Mesothelial cell of epicardium (in vitro differentiated cells): Measurements from ENCODE around the gene LRRC10. TPM values are rescaled to one million over a fixed set of nuclear protein-coding genes. Genes with fewer than 3 reads are reported as not detected.

Experiments used
- DNase-seq, 2 experiments: peaks; one replicate each; pipeline ENCODE4 v3.0.0; 2021; ENCODE audit warnings: low spot score in 2 of 2; ENCODE audit not compliant: unreplicated experiment in 2 of 2
- H3K27ac Mint-ChIP-seq: 2 replicates; pipeline ENCODE4 v1.8.0; 2021; ENCODE audit warnings: mixed read lengths
- H3K27me3 Mint-ChIP-seq: 2 replicates; pipeline ENCODE4 v1.8.0; 2021; ENCODE audit warnings: low read depth, mixed read lengths
- H3K36me3 Mint-ChIP-seq: 2 replicates; pipeline ENCODE4 v1.8.0; 2021; ENCODE audit warnings: mixed read lengths
- H3K4me1 Mint-ChIP-seq: 2 replicates; pipeline ENCODE4 v1.8.0; 2021; ENCODE audit warnings: mixed read lengths
- H3K4me3 Mint-ChIP-seq: 2 replicates; pipeline ENCODE4 v1.8.0; 2021; ENCODE audit warnings: mild to moderate bottlenecking, moderate library complexity, mixed read lengths
- H3K9me3 Mint-ChIP-seq: 2 replicates; pipeline ENCODE4 v1.8.0; 2021; ENCODE audit warnings: mixed read lengths
- CTCF ChIP-seq: fragments of 200-600 bp; sonication (generic); IDR thresholded peaks from one replicate; pipeline ENCODE4 v1.5.0; 2021; ENCODE audit warnings: antibody characterized with exemption; ENCODE audit not compliant: unreplicated experiment
- total RNA-seq: library from RNA; stranded (reverse); gene quantifications from 3 replicates; pipeline ENCODE4 v1.2.1, GENCODE V29; 2021

LRRC10 gene
- total RNA-seq, 1 donor from 2014 or later = not detected

- H3K27ac Mint-ChIP-seq = no peak overlapping the region
- peaks cover under 1% of the 10 kb centered on the region for H3K4me1 Mint-ChIP-seq
- H3K4me3 Mint-ChIP-seq = no peak overlapping the region
- no peaks in the 10 kb centered on the region for H3K9me3 Mint-ChIP-seq
- no peak for TF ChIP-seq CTCF
- H3K27me3 Mint-ChIP-seq = no peaks in the 10 kb centered on the region
- DNase-seq = no peak
- H3K36me3 Mint-ChIP-seq = no peaks in the 10 kb centered on the region
These were observed 33.8 kb upstream of the LRRC10 start for GRCh38 chr12:69644511-69644910.

- TF ChIP-seq CTCF = no peak
- no peak for DNase-seq
- H3K4me1 Mint-ChIP-seq = peaks cover 1% of the 10 kb centered on the region
- H3K9me3 Mint-ChIP-seq = no peaks in the 10 kb centered on the region
- H3K27ac Mint-ChIP-seq = no peak overlapping the region
- H3K27me3 Mint-ChIP-seq = no peaks in the 10 kb centered on the region
- no peak overlapping the region for H3K4me3 Mint-ChIP-seq
- H3K36me3 Mint-ChIP-seq = no peaks in the 10 kb centered on the region
These were observed 31.8 kb upstream of the LRRC10 start for GRCh38 chr12:69642531-69642930.

GRCh38 chr12:69641546-69641945 is 30.8 kb upstream of the LRRC10 start:
- no peak for TF ChIP-seq CTCF
- H3K27me3 Mint-ChIP-seq = no peaks in the 10 kb centered on the region
- peaks cover 1% of the 10 kb centered on the region for H3K4me1 Mint-ChIP-seq
- H3K9me3 Mint-ChIP-seq = no peaks in the 10 kb centered on the region
- H3K36me3 Mint-ChIP-seq = no peaks in the 10 kb centered on the region
- no peak overlapping the region for H3K4me3 Mint-ChIP-seq
- no peak overlapping the region for H3K27ac Mint-ChIP-seq
- no peak for DNase-seq

- peak; percentile 75 for TF ChIP-seq CTCF
- Mint-ChIP-seq H3K36me3 (no peaks in the 10 kb centered on the region), H3K4me3 (no peak overlapping the region), H3K27ac (no peak overlapping the region), H3K9me3 (no peaks in the 10 kb centered on the region), H3K27me3 (no peaks in the 10 kb centered on the region), H3K4me1 (peaks cover 1% of the 10 kb centered on the region)
- peak; percentile 36 to 75 for DNase-seq
These were observed 28.8 kb upstream of the LRRC10 start for GRCh38 chr12:69639400-69640016.

GRCh38 chr12:69633061-69633460 is 22.4 kb upstream of the LRRC10 start:
- H3K27me3 Mint-ChIP-seq = no peaks in the 10 kb centered on the region
- no peaks in the 10 kb centered on the region for H3K4me1 Mint-ChIP-seq
- H3K4me3 Mint-ChIP-seq = no peak overlapping the region
- H3K36me3 Mint-ChIP-seq = no peaks in the 10 kb centered on the region
- DNase-seq = no peak
- no peaks in the 10 kb centered on the region for H3K9me3 Mint-ChIP-seq
- no peak for TF ChIP-seq CTCF
- no peak overlapping the region for H3K27ac Mint-ChIP-seq

GRCh38 chr12:69630191-69630590 is 19.5 kb upstream of the LRRC10 start:
- H3K4me1 Mint-ChIP-seq = no peaks in the 10 kb centered on the region
- no peak for DNase-seq
- no peak overlapping the region for H3K27ac Mint-ChIP-seq
- no peaks in the 10 kb centered on the region for H3K36me3 Mint-ChIP-seq
- no peaks in the 10 kb centered on the region for H3K9me3 Mint-ChIP-seq
- H3K27me3 Mint-ChIP-seq = no peaks in the 10 kb centered on the region
- TF ChIP-seq CTCF = no peak
- no peak overlapping the region for H3K4me3 Mint-ChIP-seq
